Neutrophil (primary cell): ENCODE results near the gene LRRK2.
A peak's percentile ranks its signal among the peaks of the same experiment; 100 is the strongest.

Source experiments
- H3K27ac ChIP-seq: fragments of 200-600 bp; sonication (generic); 2 replicates; pipeline ENCODE4 v1.5.1; 2016; ENCODE audit warnings: mild to moderate bottlenecking, moderate library complexity
- H3K27me3 ChIP-seq: fragments of 200-600 bp; sonication (generic); 2 replicates; pipeline ENCODE4 v1.6.0; 2016; ENCODE audit warnings: mild to moderate bottlenecking
- H3K36me3 ChIP-seq: fragments of 200-600 bp; sonication (generic); 2 replicates; pipeline ENCODE4 v1.5.1; 2017
- H3K4me1 ChIP-seq, 2 experiments: fragments of 200-600 bp in 1 of 2; sonication (generic) in 1 of 2; 1 replicate in 1 of 2; 2 replicates in 1 of 2; pipeline versions ENCODE4 v1.5.1 to v1.6.1; 2013 to 2016; ENCODE audit warnings: low read depth in 1 of 2, low read length in 1 of 2, mild to moderate bottlenecking in 1 of 2, moderate library complexity in 1 of 2; ENCODE audit not compliant: control insufficient read depth in 1 of 2, insufficient read depth in 1 of 2
- H3K4me3 ChIP-seq, 2 experiments: fragments of 200-600 bp in 1 of 2; sonication (generic) in 1 of 2; 1 replicate in 1 of 2; 2 replicates in 1 of 2; pipeline ENCODE4 v1.5.1; 2013 to 2016; ENCODE audit warnings: low read depth in 1 of 2, low read length in 1 of 2, mild to moderate bottlenecking in 1 of 2, moderate library complexity in 1 of 2
- H3K9me3 ChIP-seq: fragments of 200-600 bp; sonication (generic); 2 replicates; pipeline ENCODE4 v1.5.1; 2016
- CTCF ChIP-seq: fragments of 200-600 bp; sonication (generic); IDR thresholded peaks from 2 replicates; pipeline ENCODE4 v1.5.1; 2016; ENCODE audit warnings: antibody characterized with exemption

LRRK2 gene

GRCh38 chr12:40336573-40337199 is 111.9 kb downstream of the LRRK2 start:
- H3K36me3 ChIP-seq = peaks cover 100% of the 10 kb centered on the region
- no peaks in the 10 kb centered on the region for H3K27me3 ChIP-seq
- H3K4me1 ChIP-seq = no peaks in the 10 kb centered on the region
- H3K9me3 ChIP-seq = peaks cover 6% of the 10 kb centered on the region
- TF ChIP-seq CTCF = no peak
- no peak overlapping the region for H3K27ac ChIP-seq
- H3K4me3 ChIP-seq = no peak overlapping the region

GRCh38 chr12:40338071-40338470 is 113.3 kb downstream of the LRRK2 start:
- TF ChIP-seq CTCF = no peak
- no peaks in the 10 kb centered on the region for H3K4me1 ChIP-seq

GRCh38 chr12:40338621-40339020 is 113.8 kb downstream of the LRRK2 start:
- Histone ChIP-seq H3K4me1 (no peaks in the 10 kb centered on the region), H3K9me3 (peaks cover 6% of the 10 kb centered on the region), H3K27me3 (no peaks in the 10 kb centered on the region), H3K27ac (no peak overlapping the region), H3K4me3 (no peak overlapping the region), H3K36me3 (peaks cover 100% of the 10 kb centered on the region)
- TF ChIP-seq CTCF = no peak

More at GRCh38 chr12:40338071-40338470, 113.3 kb downstream of the LRRK2 start:
- Histone ChIP-seq H3K4me3 (no peak overlapping the region), H3K27ac (no peak overlapping the region), H3K27me3 (no peaks in the 10 kb centered on the region), H3K36me3 (peaks cover 100% of the 10 kb centered on the region), H3K9me3 (peaks cover 6% of the 10 kb centered on the region)

GRCh38 chr12:40342010-40342409 is 117.2 kb downstream of the LRRK2 start:
- Histone ChIP-seq H3K9me3 (peaks cover 6% of the 10 kb centered on the region), H3K27ac (peak overlapping the region; percentile 3)
- no peak for TF ChIP-seq CTCF

GRCh38 chr12:40343124-40343523 is 118.3 kb downstream of the LRRK2 start:
- Histone ChIP-seq H3K27ac (peak overlapping the region; percentile 12), H3K36me3 (peaks cover 99% of the 10 kb centered on the region), H3K27me3 (no peaks in the 10 kb centered on the region), H3K4me3 (no peak overlapping the region), H3K4me1 (no peaks in the 10 kb centered on the region), H3K9me3 (peaks cover 6% of the 10 kb centered on the region)
- no peak for TF ChIP-seq CTCF

More at GRCh38 chr12:40342010-40342409, 117.2 kb downstream of the LRRK2 start:
- Histone ChIP-seq H3K4me1 (no peaks in the 10 kb centered on the region), H3K36me3 (peaks cover 99% of the 10 kb centered on the region), H3K4me3 (no peak overlapping the region), H3K27me3 (no peaks in the 10 kb centered on the region)
